Stimulated activated CD4-positive, alpha-beta T cell treated with anti-CD3 and anti-CD28 coated beads, Interleukin-2, amount 100 ng/mL, for 48 hours (primary cell): Measurements from ENCODE around the gene BMI1.

Experiments
- DNase-seq, 2 donors: peaks; one replicate each; pipeline ENCODE4 v3.0.0-alpha.2; 2020

BMI1 gene

GRCh38 chr10:22319980-22320558, 830 bp upstream of the BMI1 start:
- no peak for DNase-seq

GRCh38 chr10:22321156-22321923, 441 bp downstream of the BMI1 start:
- DNase-seq, result no peak

GRCh38 chr10:22321924-22322640, 1.2 kb downstream of the BMI1 start:
- DNase-seq, result no peak

- no peak for DNase-seq
Observed at GRCh38 chr10:22322641-22323160, 1.8 kb downstream of the BMI1 start.

GRCh38 chr10:22323538-22324305, 2.8 kb downstream of the BMI1 start:
- no peak for DNase-seq

GRCh38 chr10:22324413-22324812, 3.5 kb downstream of the BMI1 start:
- no peak for DNase-seq

GRCh38 chr10:22324893-22325271, 4.0 kb downstream of the BMI1 start:
- DNase-seq, result no peak

GRCh38 chr10:22325272-22326144, 4.6 kb downstream of the BMI1 start:
- DNase-seq, result no peak

GRCh38 chr10:22326145-22326702, 5.3 kb downstream of the BMI1 start:
- no peak for DNase-seq

- no peak for DNase-seq
Observed at GRCh38 chr10:22329150-22329549, 8.3 kb downstream of the BMI1 start.

GRCh38 chr10:22332116-22332692, 11.3 kb downstream of the BMI1 start:
- DNase-seq, result no peak

- no peak for DNase-seq
Observed at GRCh38 chr10:22333167-22333974, 12.5 kb downstream of the BMI1 start.

GRCh38 chr10:22333975-22334282, 13.0 kb downstream of the BMI1 start:
- no peak for DNase-seq

- no peak for DNase-seq
Observed at GRCh38 chr10:22334414-22335172, 13.7 kb downstream of the BMI1 start.

- no peak for DNase-seq
Observed at GRCh38 chr10:22335173-22335933, 14.5 kb downstream of the BMI1 start.

- DNase-seq, result no peak
Observed at GRCh38 chr10:22338185-22338900, 17.4 kb downstream of the BMI1 start.

GRCh38 chr10:22338931-22339330, 18.0 kb downstream of the BMI1 start:
- no peak for DNase-seq

- DNase-seq, result no peak
Observed at GRCh38 chr10:22339761-22340328, 18.9 kb downstream of the BMI1 start.
